Mucosa of stomach (tissue), 1 donor: ENCODE measurements around the gene EMSY.
"Not testable (repeated sequence)": the region's sequence is repeated elsewhere in the genome, so short reads cannot be mapped to it uniquely, and the experiment has no call there.

Experiments used
- H3K27me3 ChIP-seq: one replicate; pipeline ENCODE4 v1.7.0; 2013; ENCODE audit warnings: mild to moderate bottlenecking, low read length; ENCODE audit not compliant: control insufficient read depth, insufficient read depth
- H3K36me3 ChIP-seq: one replicate; pipeline ENCODE4 v1.7.0; 2013; ENCODE audit warnings: low read length; ENCODE audit not compliant: control insufficient read depth, insufficient read depth
- H3K4me1 ChIP-seq: one replicate; pipeline ENCODE4 v1.7.0; 2013; ENCODE audit warnings: mild to moderate bottlenecking, low read length; ENCODE audit not compliant: control insufficient read depth, insufficient read depth
- H3K4me3 ChIP-seq: one replicate; pipeline ENCODE4 v1.7.0; 2013; ENCODE audit warnings: low read length
- H3K9ac ChIP-seq: one replicate; pipeline ENCODE4 v1.7.0; 2013; ENCODE audit warnings: mild to moderate bottlenecking, low read length, moderate library complexity
- H3K9me3 ChIP-seq: one replicate; pipeline ENCODE4 v1.7.0; 2013; ENCODE audit warnings: mild to moderate bottlenecking, low read length, moderate library complexity; ENCODE audit not compliant: control insufficient read depth
- donor health status: Pancreatic carcinoma.

The EMSY gene, protein sequence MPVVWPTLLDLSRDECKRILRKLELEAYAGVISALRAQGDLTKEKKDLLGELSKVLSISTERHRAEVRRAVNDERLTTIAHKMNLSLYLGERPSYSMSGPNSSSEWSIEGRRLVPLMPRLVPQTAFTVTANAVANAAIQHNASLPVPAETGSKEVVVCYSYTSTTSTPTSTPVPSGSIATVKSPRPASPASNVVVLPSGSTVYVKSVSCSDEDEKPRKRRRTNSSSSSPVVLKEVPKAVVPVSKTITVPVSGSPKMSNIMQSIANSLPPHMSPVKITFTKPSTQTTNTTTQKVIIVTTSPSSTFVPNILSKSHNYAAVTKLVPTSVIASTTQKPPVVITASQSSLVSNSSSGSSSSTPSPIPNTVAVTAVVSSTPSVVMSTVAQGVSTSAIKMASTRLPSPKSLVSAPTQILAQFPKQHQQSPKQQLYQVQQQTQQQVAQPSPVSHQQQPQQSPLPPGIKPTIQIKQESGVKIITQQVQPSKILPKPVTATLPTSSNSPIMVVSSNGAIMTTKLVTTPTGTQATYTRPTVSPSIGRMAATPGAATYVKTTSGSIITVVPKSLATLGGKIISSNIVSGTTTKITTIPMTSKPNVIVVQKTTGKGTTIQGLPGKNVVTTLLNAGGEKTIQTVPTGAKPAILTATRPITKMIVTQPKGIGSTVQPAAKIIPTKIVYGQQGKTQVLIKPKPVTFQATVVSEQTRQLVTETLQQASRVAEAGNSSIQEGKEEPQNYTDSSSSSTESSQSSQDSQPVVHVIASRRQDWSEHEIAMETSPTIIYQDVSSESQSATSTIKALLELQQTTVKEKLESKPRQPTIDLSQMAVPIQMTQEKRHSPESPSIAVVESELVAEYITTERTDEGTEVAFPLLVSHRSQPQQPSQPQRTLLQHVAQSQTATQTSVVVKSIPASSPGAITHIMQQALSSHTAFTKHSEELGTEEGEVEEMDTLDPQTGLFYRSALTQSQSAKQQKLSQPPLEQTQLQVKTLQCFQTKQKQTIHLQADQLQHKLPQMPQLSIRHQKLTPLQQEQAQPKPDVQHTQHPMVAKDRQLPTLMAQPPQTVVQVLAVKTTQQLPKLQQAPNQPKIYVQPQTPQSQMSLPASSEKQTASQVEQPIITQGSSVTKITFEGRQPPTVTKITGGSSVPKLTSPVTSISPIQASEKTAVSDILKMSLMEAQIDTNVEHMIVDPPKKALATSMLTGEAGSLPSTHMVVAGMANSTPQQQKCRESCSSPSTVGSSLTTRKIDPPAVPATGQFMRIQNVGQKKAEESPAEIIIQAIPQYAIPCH (N-terminal part only)

DNA sequence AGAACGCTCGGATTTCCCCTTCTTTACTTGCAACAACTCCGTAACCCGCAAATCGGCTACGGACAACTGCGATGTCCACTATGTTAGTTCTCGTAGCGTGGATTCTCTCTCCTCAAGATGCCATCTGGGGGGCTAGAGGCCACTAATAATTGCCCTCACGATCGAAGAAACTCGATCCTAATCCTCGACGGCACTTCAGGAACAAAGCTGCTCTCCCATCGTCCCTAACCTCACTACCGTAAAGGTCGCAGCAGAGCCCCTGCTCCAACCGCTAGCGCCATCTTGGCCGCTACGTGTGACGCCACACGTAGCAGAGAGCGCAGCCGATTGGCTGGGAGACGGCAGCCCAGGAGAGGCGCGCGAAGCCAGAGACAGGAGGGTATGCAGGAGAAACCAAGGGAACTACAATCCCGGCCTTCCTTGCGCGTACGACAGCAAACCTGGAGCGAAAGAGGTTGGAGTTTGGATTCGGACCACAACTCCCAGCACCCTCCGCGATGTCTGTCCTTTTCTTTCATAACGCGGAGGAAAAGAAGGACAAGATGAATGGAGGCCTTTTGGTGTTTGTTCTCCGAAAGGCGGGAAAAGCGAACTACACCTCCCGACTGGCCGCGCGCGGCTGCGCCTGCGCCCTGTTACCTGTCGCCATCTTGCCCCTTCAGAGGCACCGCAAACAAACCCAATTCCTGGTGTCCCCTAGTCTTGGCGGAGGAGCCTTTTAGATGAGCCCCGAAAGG, at the start of gene EMSY:
EMSY (plus strand) TSS at position 635 of the 737 bp plus-strand sequence. CDS start 1,921 bp downstream, outside the sequence.
- H3K9me3 ChIP-seq: no peaks in the 10 kb centered on the region
- H3K4me1 ChIP-seq: peaks cover 7% of the 10 kb centered on the region
- H3K4me3 ChIP-seq: peak within 1 kb of the TSS; percentile 100
- H3K36me3 ChIP-seq: no peaks in the 10 kb centered on the region
- no peaks in the 10 kb centered on the region for H3K27me3 ChIP-seq
- peak within 1 kb of the TSS; percentile 97 for H3K9ac ChIP-seq

DNA sequence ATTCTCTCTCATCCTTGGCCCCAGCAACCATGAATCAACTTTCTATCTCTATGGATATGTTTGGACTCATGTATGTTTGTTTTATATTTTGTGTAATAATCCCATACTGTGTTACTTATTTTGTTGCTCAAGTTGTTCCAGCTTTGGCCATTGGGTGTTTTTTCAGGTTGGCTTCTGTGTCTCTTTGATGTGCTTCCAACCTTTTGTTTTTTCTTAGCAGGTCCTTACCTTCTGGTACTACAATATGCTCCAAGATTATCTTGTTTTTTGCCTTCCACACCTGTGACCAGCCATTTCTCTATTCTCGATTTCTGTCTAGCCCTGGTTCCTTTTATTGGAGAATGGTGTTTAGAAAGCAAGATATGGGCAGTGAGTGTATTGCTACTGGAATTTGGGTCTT, 49.5 kb upstream of the EMSY start:
- no peaks in the 10 kb centered on the region for H3K27me3 ChIP-seq
- peaks cover 13% of the 10 kb centered on the region for H3K4me1 ChIP-seq
- H3K9ac ChIP-seq: no peak overlapping the region
- no peaks in the 10 kb centered on the region for H3K9me3 ChIP-seq
- H3K36me3 ChIP-seq: no peaks in the 10 kb centered on the region
- H3K4me3 ChIP-seq: no peak overlapping the region

DNA sequence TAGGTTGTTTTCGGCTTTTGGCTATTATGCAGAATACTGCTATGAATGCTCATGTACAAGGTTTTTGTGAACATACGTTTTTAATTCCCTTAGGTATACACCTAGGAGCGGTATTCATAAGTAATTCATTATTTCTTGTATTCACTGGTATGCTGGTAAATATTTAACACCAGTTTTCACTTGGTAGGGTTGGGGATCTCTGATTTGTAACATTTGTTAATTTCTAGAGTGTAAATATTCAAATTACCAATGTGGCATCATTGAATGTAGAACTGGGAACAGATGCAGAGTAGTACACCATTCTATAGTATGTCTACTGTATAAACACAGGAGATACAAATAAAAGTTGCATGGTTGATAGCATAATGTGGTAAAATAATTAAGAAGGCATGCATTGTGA, 47.4 kb upstream of the EMSY start:
- Histone ChIP-seq H3K9ac (no peak overlapping the region), H3K27me3 (no peaks in the 10 kb centered on the region), H3K9me3 (no peaks in the 10 kb centered on the region), H3K4me1 (no peaks in the 10 kb centered on the region), H3K36me3 (no peaks in the 10 kb centered on the region), H3K4me3 (no peak overlapping the region)

DNA sequence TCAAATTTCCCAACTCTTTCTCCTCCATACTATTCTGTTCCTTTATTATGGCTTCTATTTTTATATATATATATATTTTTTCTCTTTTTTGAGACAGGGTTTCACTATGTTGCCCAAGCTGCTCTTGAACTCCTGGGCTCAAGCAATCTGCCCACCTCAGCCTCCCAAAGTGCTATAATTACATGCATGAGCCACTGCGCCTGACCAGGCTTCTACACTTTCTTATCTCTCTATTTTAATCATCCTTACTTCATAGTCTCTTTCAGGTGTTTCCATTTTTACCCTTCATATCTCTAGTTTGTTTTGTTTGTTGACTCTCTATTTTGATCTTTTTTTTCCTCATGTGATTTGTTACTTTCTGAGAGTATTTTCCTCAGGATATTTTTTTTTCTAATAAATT, 43.9 kb upstream of the EMSY start:
- H3K4me1 ChIP-seq: no peaks in the 10 kb centered on the region

DNA sequence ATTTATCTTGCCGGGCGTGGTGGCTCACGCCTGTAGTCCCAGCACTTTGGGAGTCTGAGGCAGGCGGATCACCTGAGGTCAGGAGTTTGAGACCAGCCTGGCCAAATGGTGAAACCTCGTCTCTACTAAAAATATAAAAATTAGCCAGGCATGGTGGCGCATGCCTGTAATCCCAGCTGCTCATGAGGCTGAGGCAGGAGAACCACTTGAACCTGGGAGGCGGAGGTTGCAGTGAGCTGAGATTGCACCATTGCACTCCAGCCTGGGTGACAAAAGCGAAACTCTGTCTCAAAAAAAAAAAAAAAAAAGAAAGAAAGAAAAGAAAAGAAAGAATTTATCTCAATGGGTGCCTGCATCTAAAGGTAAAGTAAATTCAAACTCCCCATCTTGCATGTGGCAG, 43.3 kb upstream of the EMSY start:
- H3K9me3 ChIP-seq, H3K9ac ChIP-seq, H3K27me3 ChIP-seq, H3K4me3 ChIP-seq, H3K4me1 ChIP-seq, H3K36me3 ChIP-seq: not testable (repeated sequence)

More for the DNA sequence above, 43.9 kb upstream of the EMSY start:
- Histone ChIP-seq H3K27me3 (no peaks in the 10 kb centered on the region), H3K9me3 (no peaks in the 10 kb centered on the region), H3K4me3 (no peak overlapping the region), H3K9ac (no peak overlapping the region), H3K36me3 (no peaks in the 10 kb centered on the region)

DNA sequence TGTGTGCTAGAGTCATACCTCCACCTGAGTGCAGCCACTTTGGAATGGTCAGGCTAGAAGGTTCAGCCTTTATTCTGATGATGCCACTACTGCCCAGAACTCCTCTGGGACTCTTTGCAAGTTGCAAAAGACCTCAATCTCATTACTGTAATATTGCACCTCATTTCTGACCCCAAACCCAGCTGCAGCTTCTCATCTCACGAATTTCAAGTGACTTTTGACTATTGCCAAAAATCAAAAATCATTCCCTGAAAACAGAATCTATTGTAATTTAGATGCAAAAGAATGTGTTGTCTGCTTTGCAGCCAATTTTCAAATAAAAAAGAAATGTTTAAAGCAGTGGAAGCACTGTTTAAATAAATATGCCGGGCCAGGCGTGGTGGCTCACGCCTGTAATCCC, 38.5 kb upstream of the EMSY start:
- no peaks in the 10 kb centered on the region for H3K36me3 ChIP-seq
- no peaks in the 10 kb centered on the region for H3K27me3 ChIP-seq
- no peak overlapping the region for H3K9ac ChIP-seq
- H3K4me3 ChIP-seq: no peak overlapping the region
- no peaks in the 10 kb centered on the region for H3K4me1 ChIP-seq
- no peaks in the 10 kb centered on the region for H3K9me3 ChIP-seq

DNA sequence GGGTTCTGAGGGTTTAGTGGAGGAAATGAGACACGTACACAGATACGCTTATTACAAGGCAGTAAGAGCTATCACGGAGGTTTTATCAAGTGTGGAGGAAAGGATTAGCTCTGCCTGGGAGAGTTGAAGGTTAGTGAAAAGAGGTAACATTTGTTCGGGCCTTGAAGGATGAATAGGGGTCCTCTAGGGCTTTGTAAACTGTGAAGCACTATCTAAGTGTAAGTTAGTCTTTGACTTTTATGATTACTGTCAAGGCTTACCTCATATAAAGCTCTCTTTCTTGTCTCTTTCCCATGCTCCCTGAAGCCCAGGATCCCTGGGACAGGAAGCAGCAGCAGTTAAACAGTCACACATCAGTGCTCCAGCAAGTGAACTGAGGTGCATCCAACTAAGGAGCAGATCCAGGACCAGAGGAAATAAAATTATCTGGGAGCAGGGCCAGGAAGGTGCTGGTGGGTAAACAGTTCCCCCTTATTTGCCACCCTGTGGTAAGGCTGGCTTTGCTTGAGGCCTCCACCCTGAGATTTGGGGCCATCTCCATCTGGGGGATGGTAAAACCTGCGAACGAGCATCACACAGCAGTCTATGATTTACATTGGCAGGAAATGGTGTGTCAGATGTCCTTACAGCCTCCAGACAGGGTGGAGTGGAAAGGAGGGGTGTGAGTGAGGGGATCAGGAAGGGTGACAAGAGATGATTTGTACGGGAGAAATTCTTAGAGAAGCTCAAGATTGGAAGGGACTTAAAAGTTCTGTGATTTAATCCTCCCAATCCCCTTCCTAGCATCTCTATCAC, 36.5 kb upstream of the EMSY start:
- Histone ChIP-seq H3K4me1 (no peaks in the 10 kb centered on the region), H3K9ac (no peak overlapping the region), H3K4me3 (no peak overlapping the region), H3K27me3 (no peaks in the 10 kb centered on the region), H3K9me3 (no peaks in the 10 kb centered on the region), H3K36me3 (no peaks in the 10 kb centered on the region)

DNA sequence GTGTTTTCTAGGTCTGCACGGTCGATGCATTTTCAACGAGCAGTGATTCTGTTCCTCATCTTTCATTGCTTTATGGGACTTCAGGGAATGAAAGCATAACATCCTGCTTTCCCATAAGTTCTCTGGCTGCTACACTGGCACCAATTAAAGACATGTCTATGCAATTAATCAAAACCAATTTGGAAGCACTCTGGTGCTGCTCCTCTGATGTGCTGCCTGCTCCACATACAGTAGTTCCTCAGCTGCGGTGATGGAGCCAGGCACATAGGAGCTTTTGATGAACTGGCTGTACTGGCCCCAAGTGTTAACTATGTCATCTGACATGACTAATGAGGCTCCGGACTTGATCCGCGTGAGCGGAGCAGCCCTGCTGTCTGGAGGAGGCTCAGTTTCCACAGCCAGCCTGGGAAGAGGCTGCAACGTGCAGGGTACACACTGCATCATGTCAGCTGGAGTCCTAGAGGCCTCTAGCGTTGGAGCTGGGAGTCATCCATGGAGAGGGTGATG, 33.9 kb upstream of the EMSY start:
- Histone ChIP-seq H3K9ac (no peak overlapping the region), H3K27me3 (no peaks in the 10 kb centered on the region), H3K36me3 (no peaks in the 10 kb centered on the region), H3K9me3 (no peaks in the 10 kb centered on the region), H3K4me3 (no peak overlapping the region), H3K4me1 (no peaks in the 10 kb centered on the region)

DNA sequence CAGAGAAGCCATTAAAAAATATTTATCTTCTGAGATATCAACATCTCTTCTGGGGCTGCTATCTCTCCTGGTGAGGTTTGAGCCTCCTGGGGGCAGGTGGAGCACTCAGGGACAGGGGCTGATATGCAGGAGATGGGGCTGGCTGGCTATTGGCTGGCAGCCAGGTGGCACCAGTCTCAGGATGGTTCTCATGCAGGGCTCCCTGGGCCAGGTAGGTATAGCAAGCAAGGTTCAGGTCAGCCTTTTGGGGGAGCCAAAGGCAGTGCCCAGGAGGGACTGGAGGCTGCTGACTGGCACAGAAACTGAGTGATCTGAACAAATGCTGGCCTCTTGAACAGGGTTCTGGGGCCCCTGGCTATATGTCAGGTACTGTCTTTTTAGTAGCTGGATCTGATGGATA, 29.7 kb upstream of the EMSY start:
- Histone ChIP-seq H3K36me3 (no peaks in the 10 kb centered on the region), H3K4me1 (no peaks in the 10 kb centered on the region), H3K9me3 (no peaks in the 10 kb centered on the region), H3K9ac (no peak overlapping the region), H3K4me3 (no peak overlapping the region), H3K27me3 (no peaks in the 10 kb centered on the region)

DNA sequence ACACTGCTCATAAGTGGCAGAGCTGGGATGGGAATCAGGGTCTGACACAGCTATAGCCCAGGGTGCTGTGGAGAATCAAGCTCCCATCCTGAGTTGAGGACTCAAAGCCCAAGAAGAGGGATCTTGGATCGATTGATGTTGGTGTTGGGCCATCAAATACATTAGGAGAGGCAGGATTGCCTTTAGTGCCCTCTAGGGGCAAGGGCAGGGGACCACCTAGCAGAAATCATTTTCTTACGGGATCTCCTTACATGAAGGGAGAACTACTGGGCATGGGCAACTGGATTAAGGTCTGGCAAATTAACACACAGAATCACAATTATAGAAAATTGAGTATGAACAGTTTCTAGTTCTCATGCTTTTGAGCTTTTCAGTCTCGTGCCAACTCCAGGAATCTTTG, 24.9 kb upstream of the EMSY start:
- Histone ChIP-seq H3K27me3 (peaks cover 5% of the 10 kb centered on the region), H3K4me1 (no peaks in the 10 kb centered on the region), H3K9ac (no peak overlapping the region)

DNA sequence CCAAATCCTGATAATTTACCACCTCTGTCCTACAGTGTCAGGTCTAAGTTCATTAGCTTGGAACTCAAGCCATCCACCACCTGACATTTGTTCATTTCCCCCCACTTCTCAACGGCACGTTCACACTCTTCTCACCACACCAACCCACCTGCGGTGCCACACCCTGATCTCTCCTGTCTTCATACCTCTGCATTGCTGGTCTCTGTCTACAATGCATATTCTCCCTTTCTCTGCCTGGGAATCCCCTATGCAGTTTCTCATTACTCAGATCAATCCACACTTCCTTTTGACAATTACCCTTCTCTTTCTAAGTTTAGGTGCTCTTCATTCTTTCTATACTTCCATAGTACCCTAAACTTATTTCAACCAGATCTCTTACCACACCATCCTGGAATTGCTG, 20.4 kb upstream of the EMSY start:
- no peaks in the 10 kb centered on the region for H3K9me3 ChIP-seq
- no peaks in the 10 kb centered on the region for H3K4me1 ChIP-seq
- peaks cover 5% of the 10 kb centered on the region for H3K27me3 ChIP-seq
- H3K36me3 ChIP-seq: no peaks in the 10 kb centered on the region
- H3K9ac ChIP-seq: no peak overlapping the region
- H3K4me3 ChIP-seq: no peak overlapping the region

More for the DNA sequence above, 24.9 kb upstream of the EMSY start:
- Histone ChIP-seq H3K36me3 (no peaks in the 10 kb centered on the region), H3K4me3 (no peak overlapping the region), H3K9me3 (no peaks in the 10 kb centered on the region)
